CD4-positive, alpha-beta T cell treated with Interleukin-4 for 1 hour (primary cell): ENCODE measurements around the gene OTOP2.
"Not testable (repeated sequence)": the region's sequence is repeated elsewhere in the genome, so short reads cannot be mapped to it uniquely, and the experiment has no call there.

Experiments
- DNase-seq, 2 donors: peaks; one replicate each; pipeline ENCODE4 v3.0.0-alpha.2; 2020 to 2022

The OTOP2 gene

DNA sequence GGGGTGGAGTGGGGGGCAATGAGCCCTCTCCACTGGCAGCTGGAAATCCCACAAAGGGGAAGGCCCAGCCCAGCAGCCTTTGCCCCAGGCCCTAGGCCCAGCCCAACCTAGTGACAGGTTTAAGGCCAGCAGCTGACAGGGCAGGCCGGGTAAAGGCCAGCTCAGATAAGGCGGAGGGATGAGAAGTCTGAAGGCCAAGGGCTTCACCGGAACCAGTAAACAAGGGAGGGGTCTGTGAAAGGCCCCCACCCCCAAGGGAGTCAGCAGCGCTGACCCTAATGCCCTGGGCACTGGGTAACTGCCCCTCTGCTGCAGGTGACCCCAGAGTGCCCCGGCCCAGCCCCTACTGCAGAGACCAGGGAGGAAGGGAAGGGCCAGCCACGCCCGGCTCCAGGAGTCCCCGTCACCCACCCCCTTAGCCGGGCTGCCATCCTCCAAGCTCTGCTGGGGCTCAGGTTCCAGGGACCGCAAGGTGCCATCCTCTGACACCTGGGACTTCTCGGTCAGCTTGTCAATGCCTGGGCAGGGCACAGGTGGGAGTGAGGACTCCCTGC, 29.1 kb downstream of the OTOP2 start:
- DNase-seq: no peak

DNA sequence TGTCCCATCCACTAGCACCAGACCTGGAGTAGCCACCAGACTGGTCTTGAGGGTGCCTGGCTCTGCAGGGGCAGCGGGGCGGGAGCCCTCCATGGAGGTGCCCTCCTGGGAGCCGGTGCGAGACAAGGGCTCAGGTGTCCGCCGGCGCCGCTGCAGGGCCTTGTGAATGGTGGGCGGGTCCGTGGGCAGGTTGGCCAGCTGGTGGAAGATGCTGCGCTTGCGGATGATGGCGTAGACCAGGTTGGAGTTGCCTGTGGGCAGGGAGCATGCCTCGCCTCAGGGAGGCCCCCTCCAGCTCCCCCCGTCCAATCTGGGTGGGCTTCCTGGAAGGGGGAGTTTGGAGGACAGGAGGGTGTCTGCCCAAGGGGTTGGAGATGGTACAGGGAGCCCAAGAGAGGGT, 30.0 kb downstream of the OTOP2 start:
- no peak for DNase-seq

- DNase-seq: no peak
Observed at GRCh38 chr17:74954665-74955421, 30.8 kb downstream of the OTOP2 start.

DNA sequence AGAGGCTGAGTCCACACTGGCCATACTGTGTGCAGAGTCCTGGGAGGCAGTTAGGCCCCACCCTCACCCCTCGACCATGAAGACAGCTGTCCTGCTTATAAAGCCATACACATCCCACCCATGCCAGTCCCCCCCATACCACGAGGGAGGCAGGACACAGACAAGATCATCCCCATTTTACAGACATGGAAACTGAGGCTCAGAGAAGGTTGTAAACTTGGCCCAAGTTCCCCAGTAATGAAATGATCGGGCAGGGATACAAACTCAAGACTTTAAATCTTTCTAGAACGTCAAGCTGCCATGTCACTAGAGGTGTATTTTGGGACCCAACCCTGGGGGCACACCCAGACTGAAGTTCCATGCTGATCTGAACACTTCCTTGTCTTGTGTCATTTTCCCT, 32.0 kb downstream of the OTOP2 start:
- no peak for DNase-seq

DNA sequence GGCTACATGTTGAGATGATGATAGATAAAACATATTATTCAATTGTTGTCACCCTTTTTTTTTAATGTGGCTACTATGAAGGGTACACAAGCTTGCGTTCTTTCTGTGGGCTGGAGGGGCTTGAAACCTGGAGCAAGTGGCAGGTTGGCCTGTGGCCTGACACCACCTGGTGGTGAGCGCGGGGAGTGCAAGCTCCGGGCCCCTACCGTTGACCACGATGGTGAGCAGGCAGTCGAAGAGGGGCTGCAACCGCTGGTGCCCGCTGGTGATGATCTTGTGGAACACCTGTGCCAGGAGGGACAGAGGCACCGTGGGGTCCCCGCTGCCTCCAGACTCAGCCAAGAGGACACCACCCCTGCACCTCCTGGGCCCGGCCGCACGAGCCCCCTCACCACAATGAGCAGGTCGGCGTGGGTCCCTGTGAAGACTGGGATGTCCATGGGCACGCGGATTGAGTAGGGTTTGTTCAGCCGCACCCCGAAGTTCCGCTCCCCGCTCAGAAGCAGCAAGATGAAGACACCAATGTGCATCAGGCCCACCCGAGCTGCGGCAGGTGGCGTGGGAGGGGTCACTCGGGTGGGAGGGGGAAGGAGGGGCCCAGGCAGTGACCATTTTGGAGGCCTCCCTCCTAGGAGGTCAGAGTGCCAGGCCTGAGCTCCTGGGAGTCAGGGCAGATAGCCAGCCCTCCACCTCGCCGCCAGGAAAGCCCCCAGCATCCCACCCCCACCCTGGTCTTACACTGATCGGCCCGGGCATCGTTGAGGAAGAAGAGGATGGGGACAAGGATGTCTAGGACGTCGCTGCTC, 34.1 kb downstream of the OTOP2 start:
- DNase-seq: peak; percentile 74 to 75

- no peak for DNase-seq
Observed at GRCh38 chr17:74959826-74960515, 35.9 kb downstream of the OTOP2 start.

DNA sequence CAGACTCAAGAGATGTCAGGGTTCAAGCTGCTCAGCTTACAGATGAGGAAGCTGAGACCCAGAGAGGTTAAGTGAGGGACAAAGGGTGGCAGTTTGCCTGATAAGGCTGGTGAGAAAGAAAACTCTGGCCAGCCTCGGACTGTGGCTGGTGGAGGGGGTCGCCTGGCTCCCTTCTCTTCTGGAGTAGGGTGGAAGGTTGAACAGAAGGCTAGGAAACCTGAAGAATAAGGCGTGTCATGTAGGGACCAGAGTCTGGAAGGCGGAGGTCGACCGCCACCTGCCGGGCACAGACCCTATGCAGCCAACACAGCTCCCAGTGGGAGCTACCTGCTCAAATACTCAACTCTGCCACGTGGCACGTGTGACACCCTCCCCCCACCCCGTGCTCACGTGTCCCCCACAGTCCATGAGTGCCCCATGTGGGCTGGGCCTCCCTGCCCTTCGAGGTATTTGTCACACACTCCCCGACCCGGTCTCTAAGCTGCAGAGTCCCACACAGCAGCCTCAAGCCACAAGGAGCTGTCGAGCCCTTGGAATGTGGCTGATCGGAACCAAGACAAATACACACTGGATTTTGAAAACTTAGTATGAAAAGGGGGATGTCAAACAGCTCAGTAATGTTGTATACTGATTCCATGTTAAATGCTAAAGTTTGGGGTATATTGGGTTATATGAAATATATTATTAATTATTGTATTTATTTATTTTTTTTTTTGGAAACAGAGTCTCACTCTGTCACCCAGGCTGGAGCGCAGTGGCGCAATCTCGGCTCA, 36.7 kb downstream of the OTOP2 start:
- peak; percentile 50 to 58 for DNase-seq

GRCh38 chr17:74961657-74962350, 37.7 kb downstream of the OTOP2 start:
- DNase-seq: peak; percentile 83 to 84

DNA sequence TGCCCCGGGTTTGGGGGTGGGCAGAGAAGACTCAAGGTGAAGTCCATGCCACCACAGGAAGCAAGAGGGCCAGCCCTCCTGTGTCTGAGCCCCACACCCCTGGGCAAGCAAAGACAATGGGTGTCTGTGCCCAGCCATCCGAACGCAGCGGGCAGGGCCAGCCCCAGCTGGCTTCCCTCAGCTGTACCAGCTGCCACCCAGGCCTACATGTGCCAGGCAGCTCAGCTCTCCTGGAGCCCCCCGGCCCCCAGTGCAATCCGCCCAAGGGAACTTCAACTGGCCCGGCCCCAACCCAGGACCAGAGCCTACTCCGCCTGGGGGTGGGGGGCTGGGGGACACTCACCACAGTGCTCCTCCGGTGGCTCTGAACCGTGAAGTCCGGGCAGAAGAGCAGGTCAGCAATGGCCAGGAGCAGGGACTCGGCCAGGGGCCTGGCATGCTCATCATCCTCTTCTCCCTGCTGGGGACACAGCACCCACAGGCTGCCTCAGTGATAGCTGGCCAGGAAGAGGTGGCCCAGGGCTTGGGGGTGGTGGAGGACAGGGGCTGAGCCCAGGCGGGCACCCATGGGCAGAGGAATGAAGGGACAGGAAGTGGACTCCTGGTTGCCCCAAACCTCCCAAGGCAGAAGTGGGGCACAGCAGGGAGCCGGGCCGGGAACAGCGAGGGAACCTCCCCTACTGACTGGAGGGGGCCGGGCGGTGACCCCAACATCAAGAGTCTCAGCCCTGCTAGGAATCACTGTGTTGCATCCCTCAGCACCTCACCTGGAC, 38.7 kb downstream of the OTOP2 start:
- DNase-seq: no peak

- DNase-seq: no peak
Observed at GRCh38 chr17:74963656-74964055, 39.6 kb downstream of the OTOP2 start.

- DNase-seq: no peak
Observed at GRCh38 chr17:74964246-74964761, 40.2 kb downstream of the OTOP2 start.

DNA sequence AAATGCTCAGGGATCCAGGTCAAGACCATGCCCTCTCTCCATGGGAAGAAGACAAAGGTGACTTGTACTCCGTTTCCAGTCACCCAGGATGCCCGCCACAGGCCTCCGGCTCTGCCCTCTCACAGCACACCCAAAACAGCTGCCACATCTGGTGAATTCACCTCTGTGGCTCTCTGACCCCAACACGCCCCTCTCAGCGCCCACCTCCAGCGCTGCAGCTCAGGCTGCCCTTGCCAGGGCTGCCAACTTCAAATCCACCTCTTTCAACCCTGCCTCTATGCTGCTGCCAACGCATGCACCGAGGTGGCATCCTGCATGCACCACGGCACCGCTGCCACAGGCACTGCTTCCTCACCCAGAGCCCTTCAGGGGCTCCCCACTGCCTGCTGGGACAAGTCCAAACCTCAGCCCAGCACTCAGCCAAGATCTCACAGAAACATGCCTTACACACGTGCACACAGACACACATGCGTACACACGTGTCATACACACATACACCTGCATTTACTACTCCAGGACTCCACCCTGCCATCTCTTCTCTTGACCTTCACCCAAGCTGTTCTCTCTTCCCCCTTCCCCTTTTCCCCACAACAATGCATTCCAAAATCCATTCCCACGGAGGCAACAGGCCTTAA, 41.0 kb downstream of the OTOP2 start:
- DNase-seq: no peak

DNA sequence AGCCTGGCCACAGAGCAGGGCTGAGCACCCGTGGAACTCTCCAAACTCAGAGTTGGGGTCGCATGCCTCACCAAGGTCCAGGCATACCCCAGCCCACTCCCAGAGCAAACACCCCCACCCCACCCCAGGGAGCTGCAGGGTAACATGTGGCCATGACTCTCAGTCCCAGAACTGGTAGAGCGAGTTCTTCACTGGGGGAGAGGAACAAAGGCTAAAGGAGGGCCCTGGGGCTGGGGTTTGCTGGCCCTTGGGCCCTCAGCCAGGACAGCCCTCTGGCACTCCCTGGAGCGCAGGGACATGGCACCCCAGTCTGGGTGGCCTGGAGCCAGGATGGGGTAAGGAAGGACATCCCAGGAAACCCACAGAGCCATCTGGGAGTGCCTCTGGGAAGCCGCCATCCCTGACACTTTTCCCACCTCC, 44.3 kb downstream of the OTOP2 start:
- no peak for DNase-seq

- not testable (repeated sequence) for DNase-seq
Observed at GRCh38 chr17:74969501-74969900, 45.4 kb downstream of the OTOP2 start.

DNA sequence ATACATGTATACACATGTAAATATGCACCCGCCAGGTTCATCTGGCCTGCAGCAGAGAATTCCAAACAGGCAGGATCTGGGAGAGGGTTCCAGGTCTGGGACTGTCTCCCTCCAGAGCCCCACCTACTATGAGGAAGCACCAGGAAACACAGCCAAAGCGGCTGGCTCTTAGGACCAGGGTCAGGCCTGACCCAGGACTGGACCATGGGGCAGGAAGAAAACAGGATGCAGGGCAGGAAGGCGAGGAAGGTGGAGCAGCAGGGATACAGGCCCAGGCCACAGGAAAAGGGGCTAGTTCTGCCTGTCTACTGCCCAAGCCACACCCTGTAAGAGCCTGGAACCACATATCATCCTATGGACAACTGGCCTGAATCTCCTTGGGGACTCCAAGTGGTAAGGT, 46.3 kb downstream of the OTOP2 start:
- DNase-seq: no peak

- DNase-seq: no peak
Observed at GRCh38 chr17:74971069-74971841, 47.2 kb downstream of the OTOP2 start.

GRCh38 chr17:74971842-74972106, 47.7 kb downstream of the OTOP2 start:
- no peak for DNase-seq

DNA sequence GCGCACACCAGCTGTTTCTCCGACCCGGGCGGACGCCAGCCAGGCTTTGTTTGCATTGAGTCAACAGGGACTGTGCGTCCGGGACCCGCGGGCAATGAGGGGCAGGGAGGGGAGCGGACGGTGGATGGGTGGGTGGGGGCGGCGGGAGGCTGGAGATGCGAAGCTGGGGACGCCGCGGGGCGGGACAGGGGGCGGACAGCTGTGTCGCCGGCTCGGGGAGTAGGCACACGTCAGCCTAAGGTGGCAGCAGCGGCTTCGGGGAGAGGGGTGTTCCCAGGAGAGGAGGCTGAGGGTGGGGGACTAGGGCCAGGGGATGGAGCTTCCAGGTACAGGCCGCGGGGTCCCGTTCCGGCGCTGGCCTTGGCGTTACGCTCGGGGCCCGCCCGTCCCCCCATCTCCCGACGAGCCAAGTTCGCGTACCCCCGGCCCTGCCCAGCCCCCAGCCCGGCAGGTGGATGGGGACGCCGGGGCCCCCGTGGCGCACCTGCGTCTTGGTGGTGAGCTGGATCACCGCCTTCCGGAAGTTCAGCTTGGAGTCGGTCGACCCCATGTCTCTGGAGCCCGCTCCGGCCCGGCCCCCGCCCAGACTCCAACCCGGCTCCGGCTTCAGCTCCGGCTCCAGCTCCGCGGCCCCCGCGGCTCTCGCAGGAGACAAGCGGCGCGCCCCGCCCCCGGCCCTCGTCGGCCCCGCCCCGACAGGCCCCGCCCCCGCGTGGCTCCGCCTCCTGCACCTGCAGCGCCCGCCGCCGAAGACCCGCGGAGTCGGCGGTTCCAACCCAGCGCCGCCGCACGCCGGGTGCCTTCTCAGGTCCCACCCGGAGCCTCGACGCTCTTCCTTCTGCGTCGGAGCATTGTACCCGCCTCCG, 48.3 kb downstream of the OTOP2 start, which contains the start of gene HID1:
Gene HID1, minus strand, starts transcription at position 653 of the 866 bp plus-strand sequence. Its CDS starts 103 bp downstream, at position 550.
- DNase-seq: peak; percentile 77 to 85

GRCh38 chr17:74972973-74973328, 48.9 kb downstream of the OTOP2 start:
- DNase-seq: no peak
